Calu3 (cell line): Measurements from ENCODE around the gene TBC1D24. TPM values are rescaled to one million over a fixed set of nuclear protein-coding genes. Genes with fewer than 3 reads are reported as not detected.

Source experiments
- BruUV-seq: library from RNA; stranded (reverse); fragments of 400-500 nt; replicated peaks from 2 replicates; lab custom pipeline; 2021; lab: Mats Ljungman, UMichigan
- CTCF ChIA-PET: fragments of 300-600 bp; sonication (Branson Sonifier 250); formaldehyde crosslinking; loops from one replicate; lab custom pipeline; 2022; ENCODE audit warnings: antibody characterized with exemption; lab: Charles Lee
- DNase-seq: peaks from one replicate; pipeline ENCODE4 v3.0.0; 2022
- H3K27ac Mint-ChIP-seq: one replicate; pipeline ENCODE4 v1.8.0; 2022; ENCODE audit warnings: mixed read lengths; ENCODE audit not compliant: unreplicated experiment
- H3K27me3 Mint-ChIP-seq: one replicate; pipeline ENCODE4 v1.8.0; 2022; ENCODE audit warnings: mixed read lengths; ENCODE audit not compliant: unreplicated experiment
- H3K36me3 Mint-ChIP-seq: one replicate; pipeline ENCODE4 v1.8.0; 2022; ENCODE audit warnings: mild to moderate bottlenecking, moderate library complexity, mixed read lengths; ENCODE audit not compliant: insufficient read depth, unreplicated experiment
- H3K4me1 Mint-ChIP-seq: one replicate; pipeline ENCODE4 v1.8.0; 2022; ENCODE audit warnings: mild to moderate bottlenecking, low read depth, mixed read lengths; ENCODE audit not compliant: unreplicated experiment
- H3K4me3 Mint-ChIP-seq: one replicate; pipeline ENCODE4 v1.8.0; 2022; ENCODE audit warnings: mild to moderate bottlenecking, low read depth, moderate library complexity, mixed read lengths; ENCODE audit not compliant: unreplicated experiment
- H3K9me3 Mint-ChIP-seq: one replicate; pipeline ENCODE4 v1.8.0; 2022; ENCODE audit warnings: low read depth, mixed read lengths; ENCODE audit not compliant: unreplicated experiment
- intact Hi-C: fragments of 100-400 bp; cut with micrococcal nuclease; formaldehyde crosslinking; loops from one replicate; pipeline ENCODE4 v1.10.0; 2022; ENCODE audit not compliant: unreplicated experiment
- total RNA-seq: library from RNA; stranded (reverse); gene quantifications from 2 replicates; pipeline ENCODE4 v1.2.3, GENCODE V29; 2022
- TF ChIP-seq, protein P1 (sequence below): fragments of 200-600 bp; IDR thresholded peaks from one replicate; pipeline ENCODE4 v1.8.0; 2022; ENCODE audit warnings: antibody characterized with exemption; ENCODE audit not compliant: unreplicated experiment

Gene TBC1D24
- total RNA-seq, 1 experiment from 2014 or later: 33.3 TPM

GRCh38 chr16:2496223-2497115 lies 21.5 kb downstream of the TBC1D24 start:
- TF ChIP-seq, protein P1, sequence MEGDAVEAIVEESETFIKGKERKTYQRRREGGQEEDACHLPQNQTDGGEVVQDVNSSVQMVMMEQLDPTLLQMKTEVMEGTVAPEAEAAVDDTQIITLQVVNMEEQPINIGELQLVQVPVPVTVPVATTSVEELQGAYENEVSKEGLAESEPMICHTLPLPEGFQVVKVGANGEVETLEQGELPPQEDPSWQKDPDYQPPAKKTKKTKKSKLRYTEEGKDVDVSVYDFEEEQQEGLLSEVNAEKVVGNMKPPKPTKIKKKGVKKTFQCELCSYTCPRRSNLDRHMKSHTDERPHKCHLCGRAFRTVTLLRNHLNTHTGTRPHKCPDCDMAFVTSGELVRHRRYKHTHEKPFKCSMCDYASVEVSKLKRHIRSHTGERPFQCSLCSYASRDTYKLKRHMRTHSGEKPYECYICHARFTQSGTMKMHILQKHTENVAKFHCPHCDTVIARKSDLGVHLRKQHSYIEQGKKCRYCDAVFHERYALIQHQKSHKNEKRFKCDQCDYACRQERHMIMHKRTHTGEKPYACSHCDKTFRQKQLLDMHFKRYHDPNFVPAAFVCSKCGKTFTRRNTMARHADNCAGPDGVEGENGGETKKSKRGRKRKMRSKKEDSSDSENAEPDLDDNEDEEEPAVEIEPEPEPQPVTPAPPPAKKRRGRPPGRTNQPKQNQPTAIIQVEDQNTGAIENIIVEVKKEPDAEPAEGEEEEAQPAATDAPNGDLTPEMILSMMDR: no peak
- Mint-ChIP-seq H3K36me3 (no peaks in the 10 kb centered on the region), H3K4me3 (no peak overlapping the region), H3K4me1 (no peaks in the 10 kb centered on the region), H3K27me3 (no peaks in the 10 kb centered on the region), H3K27ac (no peak overlapping the region), H3K9me3 (no peaks in the 10 kb centered on the region)
- DNase-seq: no peak
- intact Hi-C loops: no loop called here
- BruUV-seq: no TSS peak
- CTCF ChIA-PET: no interaction called here

- Mint-ChIP-seq H3K27me3 (no peaks in the 10 kb centered on the region), H3K36me3 (peaks cover 5% of the 10 kb centered on the region), H3K27ac (no peak overlapping the region), H3K4me3 (no peak overlapping the region), H3K4me1 (no peaks in the 10 kb centered on the region), H3K9me3 (no peaks in the 10 kb centered on the region)
- BruUV-seq: no TSS peak
- intact Hi-C loops: no loop called here
- no peak for DNase-seq
- TF ChIP-seq, protein P1: no peak
- CTCF ChIA-PET: no interaction called here
Measured at GRCh38 chr16:2497116-2497630, 22.2 kb downstream of the TBC1D24 start.

DNA sequence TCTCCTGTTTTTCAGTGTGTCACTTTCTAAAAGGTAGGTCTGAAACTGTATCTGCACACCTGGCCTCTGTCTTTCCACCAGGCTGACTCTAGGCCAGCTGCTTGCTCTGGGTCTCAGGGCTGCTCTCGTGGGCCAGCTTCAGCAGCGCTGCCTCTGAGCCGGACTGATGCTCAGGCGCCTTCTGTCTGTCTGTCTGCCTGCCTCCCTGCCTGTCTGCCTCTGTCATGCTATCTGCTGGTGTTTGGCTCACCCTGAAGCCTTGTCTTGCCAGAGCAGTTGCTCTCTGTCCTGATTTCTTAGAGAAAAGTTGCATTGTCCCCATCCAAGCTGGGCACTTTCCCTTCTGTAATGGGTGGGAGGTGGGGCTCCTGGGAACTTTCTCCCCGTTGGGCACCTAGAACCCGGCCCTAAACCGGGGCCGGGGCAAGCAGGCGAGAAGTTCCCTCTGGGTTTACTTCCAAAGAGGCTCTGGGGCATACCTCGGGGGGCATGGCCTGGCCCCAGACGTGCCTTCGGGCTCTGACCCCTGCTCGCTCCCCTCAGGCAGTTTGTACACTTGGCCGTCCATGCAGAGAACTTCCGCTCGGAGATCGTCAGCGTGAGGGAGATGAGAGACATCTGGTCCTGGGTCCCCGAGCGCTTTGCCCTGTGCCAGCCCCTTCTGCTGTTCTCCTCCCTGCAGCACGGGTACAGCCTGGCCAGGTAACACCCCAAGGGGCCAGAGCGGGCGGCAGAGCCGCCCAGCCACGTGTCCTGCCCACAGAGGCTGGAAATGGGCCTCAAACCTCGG lies 23.0 kb downstream of the TBC1D24 start:
- TF ChIP-seq, protein P1: no peak
- H3K4me1 Mint-ChIP-seq: no peaks in the 10 kb centered on the region
- H3K4me3 Mint-ChIP-seq: no peak overlapping the region
- CTCF ChIA-PET: no interaction called here
- H3K36me3 Mint-ChIP-seq: peaks cover 6% of the 10 kb centered on the region
- BruUV-seq: no TSS peak
- intact Hi-C loops: no loop called here
- no peaks in the 10 kb centered on the region for H3K27me3 Mint-ChIP-seq
- no peak overlapping the region for H3K27ac Mint-ChIP-seq
- H3K9me3 Mint-ChIP-seq: no peaks in the 10 kb centered on the region
- DNase-seq: no peak

DNA sequence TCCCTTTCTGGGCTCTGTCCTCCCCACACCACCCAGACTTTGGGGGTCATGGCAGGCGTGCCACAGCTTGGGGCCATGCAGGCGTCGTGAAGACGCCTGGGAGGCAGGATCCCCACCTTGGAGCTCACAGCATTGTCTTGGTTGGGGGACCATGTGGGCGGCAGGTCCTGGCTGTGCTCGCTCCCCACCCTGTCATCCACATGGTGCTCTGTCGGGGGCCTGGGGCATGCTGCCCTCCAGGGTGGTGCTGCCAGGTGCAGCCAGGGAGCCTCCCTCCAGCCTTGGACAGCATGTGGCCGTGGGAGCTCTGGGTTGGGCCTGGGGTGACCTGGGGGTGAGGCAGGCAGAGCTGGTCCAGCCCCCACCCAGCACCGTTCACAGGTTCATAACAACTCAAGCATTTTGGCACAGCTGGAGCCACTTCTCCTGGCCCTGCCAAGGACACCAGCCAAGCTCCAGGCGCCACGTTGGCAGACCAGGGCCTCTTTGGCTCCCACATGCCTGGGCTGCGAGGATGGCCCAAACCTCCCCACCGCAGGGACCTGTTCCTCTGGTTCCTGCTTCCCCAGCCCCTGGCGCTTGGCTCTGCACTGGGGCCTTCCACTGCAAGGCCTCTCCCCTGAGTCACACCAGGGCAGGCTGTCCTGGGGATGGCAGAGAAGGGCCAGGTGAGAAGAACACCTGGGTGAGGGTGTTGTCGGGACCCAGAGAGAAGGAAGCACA lies 23.8 kb downstream of the TBC1D24 start:
- no TSS peak for BruUV-seq
- CTCF ChIA-PET: no interaction called here
- H3K4me3 Mint-ChIP-seq: no peak overlapping the region
- H3K9me3 Mint-ChIP-seq: no peaks in the 10 kb centered on the region
- no peak overlapping the region for H3K27ac Mint-ChIP-seq
- H3K36me3 Mint-ChIP-seq: peaks cover 6% of the 10 kb centered on the region
- H3K27me3 Mint-ChIP-seq: no peaks in the 10 kb centered on the region
- no peak for DNase-seq
- H3K4me1 Mint-ChIP-seq: no peaks in the 10 kb centered on the region
- TF ChIP-seq, protein P1: no peak
- intact Hi-C loops: no loop called here
